HEK293T (cell line): ENCODE data around the gene ZIC1.

Source experiments
- CTCF ChIA-PET: fragments of 350-600 bp; formaldehyde crosslinking; extraction: SDS; loops from one replicate; lab custom pipeline; 2021; ENCODE audit warnings: antibody characterized with exemption, inconsistent platforms; lab: Yijun Ruan, JAX
- POLR2A ChIA-PET: fragments of 350-600 bp; formaldehyde crosslinking; extraction: SDS; loops from one replicate; lab custom pipeline; 2020; ENCODE audit warnings: antibody characterized with exemption, inconsistent platforms; lab: Yijun Ruan, JAX
- DNase-seq: peaks from one replicate; pipeline ENCODE4 v3.0.0; 2012; ENCODE audit warnings: mixed read lengths; ENCODE audit errors: extremely low spot score
- ARNT ChIP-seq: fragments of 450-650 bp; IDR thresholded peaks from 2 replicates; pipeline ENCODE4 v1.6.1; 2017; ENCODE audit warnings: mild to moderate bottlenecking
- BHLHE40 ChIP-seq: fragments of 450-650 bp; IDR thresholded peaks from 2 replicates; pipeline ENCODE4 v1.6.1; 2016; ENCODE audit warnings: mild to moderate bottlenecking, moderate library complexity, borderline replicate concordance
- CTBP1 ChIP-seq: fragments of 450-650 bp; IDR thresholded peaks from 2 replicates; pipeline ENCODE4 v1.6.1; 2016; ENCODE audit warnings: borderline replicate concordance
- ELF4 ChIP-seq: fragments of 450-650 bp; IDR thresholded peaks from 2 replicates; pipeline ENCODE4 v1.6.1; 2017; ENCODE audit warnings: antibody characterized with exemption
- FOXA1 ChIP-seq: fragments of 450-650 bp; IDR thresholded peaks from 2 replicates; pipeline ENCODE4 v1.6.1; 2016; ENCODE audit warnings: mild to moderate bottlenecking
- FOXK2 ChIP-seq: fragments of 450-650 bp; IDR thresholded peaks from 2 replicates; pipeline ENCODE4 v1.6.1; 2016; ENCODE audit warnings: mild to moderate bottlenecking
- FOXM1 ChIP-seq: fragments of 450-650 bp; IDR thresholded peaks from 2 replicates; pipeline ENCODE4 v1.6.1; 2017; ENCODE audit warnings: mild to moderate bottlenecking, borderline replicate concordance
- HDGF ChIP-seq: fragments of 450-650 bp; IDR thresholded peaks from 2 replicates; pipeline ENCODE4 v1.6.1; 2017; ENCODE audit warnings: antibody characterized with exemption, borderline replicate concordance
- L3MBTL2 ChIP-seq: fragments of 450-650 bp; conservative IDR thresholded peaks from 2 replicates; pipeline ENCODE4 v1.6.1; 2016; ENCODE audit warnings: mild to moderate bottlenecking
- LEF1 ChIP-seq: fragments of 450-650 bp; IDR thresholded peaks from 2 replicates; pipeline ENCODE4 v1.6.1; 2017; ENCODE audit warnings: mild to moderate bottlenecking, borderline replicate concordance
- NFRKB ChIP-seq: fragments of 450-650 bp; IDR thresholded peaks from 2 replicates; pipeline ENCODE4 v1.6.1; 2016; ENCODE audit warnings: mild to moderate bottlenecking, moderate library complexity
- PKNOX1 ChIP-seq: fragments of 450-650 bp; IDR thresholded peaks from 2 replicates; pipeline ENCODE4 v1.6.1; 2016
- SP1 ChIP-seq: fragments of 450-650 bp; IDR thresholded peaks from 2 replicates; pipeline ENCODE4 v1.6.1; 2017
- SUZ12 ChIP-seq: fragments of 450-650 bp; IDR thresholded peaks from 2 replicates; pipeline ENCODE4 v1.6.1; 2016; ENCODE audit warnings: mild to moderate bottlenecking
- TARDBP ChIP-seq: fragments of 450-650 bp; IDR thresholded peaks from 2 replicates; pipeline ENCODE4 v1.6.1; 2016
- ZNF384 ChIP-seq: fragments of 450-650 bp; IDR thresholded peaks from 2 replicates; pipeline ENCODE4 v1.6.1; 2016

The ZIC1 gene

GRCh38 chr3:147393261-147393942, 15.8 kb upstream of the ZIC1 start:
- ChIA-PET POLR2A (no interaction called here), CTCF (no interaction called here)
- TF ChIP-seq ZNF384 (no peak), ELF4 (no peak), TARDBP (no peak), PKNOX1 (no peak), FOXK2 (no peak)
- no peak for DNase-seq

- CTCF ChIA-PET = no interaction called here
- TF ChIP-seq HDGF (no peak), NFRKB (no peak), ARNT (no peak), ZNF384 (no peak), L3MBTL2 (no peak), TARDBP (no peak), CTBP1 (no peak), PKNOX1 (no peak), LEF1 (no peak), SUZ12 (no peak), BHLHE40 (no peak), FOXA1 (no peak), FOXM1 (no peak)
- DNase-seq = no peak
Measured at GRCh38 chr3:147393943-147394883, 15.0 kb upstream of the ZIC1 start.

GRCh38 chr3:147394884-147395225, 14.3 kb upstream of the ZIC1 start:
- no peak for TF ChIP-seq ELF4
- TF ChIP-seq BHLHE40 = no peak
- no peak for TF ChIP-seq L3MBTL2
- TF ChIP-seq FOXM1 = no peak
- no peak for TF ChIP-seq SP1
- TF ChIP-seq CTBP1 = no peak
- no peak for TF ChIP-seq FOXK2
- no peak for TF ChIP-seq ZNF384
- no peak for TF ChIP-seq LEF1
- no peak for TF ChIP-seq SUZ12
- TF ChIP-seq TARDBP = no peak
- no peak for TF ChIP-seq FOXA1
- TF ChIP-seq NFRKB = no peak
- TF ChIP-seq PKNOX1 = no peak
- TF ChIP-seq HDGF = no peak
- no peak for TF ChIP-seq ARNT
- ChIA-PET POLR2A (no interaction called here), CTCF (no interaction called here)
- no peak for DNase-seq

More at GRCh38 chr3:147393943-147394883, 15.0 kb upstream of the ZIC1 start:
- POLR2A ChIA-PET = no interaction called here

- no peak for TF ChIP-seq TARDBP
- no peak for TF ChIP-seq NFRKB
- TF ChIP-seq LEF1 = no peak
- no peak for TF ChIP-seq CTBP1
- TF ChIP-seq ELF4 = no peak
- no peak for TF ChIP-seq PKNOX1
- TF ChIP-seq FOXM1 = no peak
- no peak for TF ChIP-seq SUZ12
- TF ChIP-seq HDGF = no peak
- TF ChIP-seq L3MBTL2 = no peak
- no peak for TF ChIP-seq FOXA1
- TF ChIP-seq FOXK2 = no peak
- no peak for DNase-seq
- ChIA-PET CTCF (no interaction called here), POLR2A (no interaction called here)
Measured at GRCh38 chr3:147395899-147396711, 13.1 kb upstream of the ZIC1 start.

- TF ChIP-seq ARNT = no peak
- no peak for TF ChIP-seq FOXM1
- no peak for TF ChIP-seq SUZ12
- TF ChIP-seq L3MBTL2 = no peak
- TF ChIP-seq TARDBP = no peak
- TF ChIP-seq BHLHE40 = no peak
- TF ChIP-seq ZNF384 = no peak
- TF ChIP-seq PKNOX1 = no peak
- TF ChIP-seq ELF4 = no peak
- TF ChIP-seq NFRKB = no peak
- TF ChIP-seq LEF1 = no peak
- no peak for TF ChIP-seq SP1
- no peak for TF ChIP-seq FOXA1
- TF ChIP-seq FOXK2 = no peak
- no peak for TF ChIP-seq HDGF
- no peak for TF ChIP-seq CTBP1
- CTCF ChIA-PET = no interaction called here
- DNase-seq = no peak
- POLR2A ChIA-PET = no interaction called here
Measured at GRCh38 chr3:147396712-147397046, 12.5 kb upstream of the ZIC1 start.
